Right renal pelvis (tissue), 4 donors: Measurements from ENCODE around the gene ZMYM1. TPM values are rescaled to one million over a fixed set of nuclear protein-coding genes. Genes with fewer than 3 reads are reported as not detected.

Experiments used
- polyA plus RNA-seq, 4 donors: library from polyadenylated mRNA; unstranded; fragments of 120-200 nt; gene quantifications; one replicate each; pipeline ENCODE4 v1.2.1, GENCODE V29; 2013; ENCODE audit not compliant: insufficient read length in 4 of 4

ZMYM1 gene
- polyA plus RNA-seq, 4 donors, result 15.2 to 19.9 (median 18.1) TPM

Other genes with a start within 250 kb of the ZMYM1 start
- 10 to 100 TPM; 29.9 to 39.0 (median 34.9) TPM for gene SMIM12, start 219.6 kb upstream of the ZMYM1 start, polyA plus RNA-seq
- 1 to 10 TPM; 2.0 to 3.0 (median 2.4) TPM for gene DLGAP3, start 149.7 kb upstream of the ZMYM1 start, polyA plus RNA-seq
- gene TMEM35B, start 94.0 kb upstream of the ZMYM1 start, polyA plus RNA-seq, result 10 to 100 TPM; 34.1 to 38.4 (median 34.9) TPM
- 10 to 100 TPM; 15.9 to 24.4 (median 20.3) TPM for gene ZMYM6, start 47.4 kb upstream of the ZMYM1 start, polyA plus RNA-seq
- gene SFPQ, start 113.8 kb downstream of the ZMYM1 start, polyA plus RNA-seq, result 100 to 1,000 TPM; 539 to 756 (median 631) TPM
- gene ZMYM4, start 189.3 kb downstream of the ZMYM1 start, polyA plus RNA-seq, result 10 to 100 TPM; 64.0 to 80.3 (median 77.3) TPM